ENCODE results near the gene CLPTM1L.
"Not testable (repeated sequence)": the region's sequence is repeated elsewhere in the genome, so short reads cannot be mapped to it uniquely, and the experiment has no call there.

The CLPTM1L gene

DNA sequence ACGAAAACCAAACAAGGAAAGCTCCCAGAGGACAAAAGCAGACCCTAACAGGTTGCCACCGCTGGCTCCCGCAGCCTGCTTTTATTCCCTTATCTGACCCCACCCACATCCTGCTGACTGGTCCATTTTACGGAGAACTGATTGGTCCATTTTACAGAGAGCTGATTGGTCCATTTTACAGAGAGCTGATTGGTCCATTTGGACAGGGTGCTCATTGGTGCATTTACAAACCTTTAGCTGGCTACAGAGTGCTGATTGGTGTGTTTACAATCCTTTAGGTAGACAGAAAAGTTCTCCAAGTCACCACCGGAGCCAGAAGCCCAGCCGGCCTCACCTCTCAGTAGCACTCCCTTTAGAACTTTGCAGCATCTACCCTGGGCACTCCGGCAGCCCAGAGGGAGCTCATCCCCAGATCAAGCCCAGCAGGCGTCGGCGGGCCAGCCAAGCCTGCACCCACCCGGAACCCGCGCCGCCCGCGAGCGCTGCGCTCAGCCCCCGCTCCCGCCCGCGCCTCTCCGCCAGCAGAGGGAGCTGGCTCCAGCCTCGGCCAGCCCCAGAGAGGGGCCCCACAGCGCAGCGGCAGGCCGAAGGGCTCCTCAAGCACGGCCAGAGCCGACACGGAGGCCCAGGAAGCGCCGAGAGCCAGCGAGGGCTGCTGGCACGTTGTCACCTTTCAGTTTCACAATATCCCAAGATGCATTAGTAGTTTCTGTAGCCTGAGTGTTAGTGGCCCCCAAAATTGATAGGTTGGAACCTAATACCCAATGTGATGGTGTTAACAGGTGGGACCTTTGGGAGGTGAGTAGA, 35.3 kb upstream of the CLPTM1L start:
- DNase-seq, result no peak

DNA sequence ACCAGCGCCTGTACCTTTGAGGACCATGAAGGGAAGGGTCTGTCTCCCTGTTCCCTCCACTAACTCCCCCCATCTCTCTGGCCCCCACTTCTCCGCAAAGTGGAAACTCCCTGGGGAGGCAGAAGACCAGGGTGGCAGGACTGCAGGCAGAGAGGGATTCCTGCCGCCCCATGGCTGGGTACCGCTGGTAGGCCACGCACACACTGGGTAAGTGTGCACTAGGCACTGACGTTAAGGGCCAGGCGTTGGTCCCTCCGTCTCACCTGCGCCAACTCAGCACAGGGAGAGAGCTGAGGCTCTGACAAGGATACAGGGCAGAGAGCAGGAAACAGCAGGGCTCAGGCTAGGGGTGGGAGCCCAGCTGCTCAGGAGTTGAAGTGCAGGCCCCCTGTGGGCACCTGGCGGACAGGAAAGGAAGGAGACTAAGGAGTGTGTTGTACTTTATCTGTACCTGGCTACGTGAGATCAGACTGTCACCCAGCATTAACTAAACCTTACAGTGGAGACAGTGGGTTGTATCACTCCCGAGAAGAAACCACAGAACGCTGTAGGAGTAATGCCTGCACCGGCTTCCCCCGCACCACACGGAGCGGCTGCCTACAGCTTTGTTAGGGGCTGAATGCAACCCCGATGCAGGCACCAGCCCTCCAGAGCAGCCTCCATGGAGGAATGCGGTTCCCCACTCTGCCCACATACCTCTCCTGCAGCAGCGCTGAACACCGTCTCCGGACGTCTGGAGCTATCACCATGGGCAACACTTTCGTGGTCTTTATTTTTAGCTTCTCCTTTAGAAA, 34.2 kb upstream of the CLPTM1L start:
- DNase-seq, result no peak

DNA sequence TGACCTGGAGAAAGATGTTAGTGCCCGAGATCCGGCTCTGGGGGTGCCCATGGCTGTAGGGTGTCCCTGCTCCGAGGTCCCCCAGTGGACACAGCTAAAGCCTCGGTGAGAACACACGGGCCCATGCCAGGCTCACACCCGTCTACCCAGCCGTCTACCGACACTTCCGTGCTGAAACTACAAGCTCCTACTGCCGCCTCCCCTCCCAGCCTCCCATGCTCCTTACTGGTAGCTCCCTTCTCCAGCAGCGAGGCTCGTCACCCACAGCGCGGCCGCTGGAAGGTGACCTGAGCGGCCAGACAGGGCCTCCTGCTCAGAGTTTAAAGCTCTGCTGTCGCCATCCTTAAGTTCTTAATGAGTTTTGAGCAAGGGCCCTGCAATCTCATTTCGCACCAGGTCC, 33.2 kb upstream of the CLPTM1L start:
- no peak for DNase-seq

DNA sequence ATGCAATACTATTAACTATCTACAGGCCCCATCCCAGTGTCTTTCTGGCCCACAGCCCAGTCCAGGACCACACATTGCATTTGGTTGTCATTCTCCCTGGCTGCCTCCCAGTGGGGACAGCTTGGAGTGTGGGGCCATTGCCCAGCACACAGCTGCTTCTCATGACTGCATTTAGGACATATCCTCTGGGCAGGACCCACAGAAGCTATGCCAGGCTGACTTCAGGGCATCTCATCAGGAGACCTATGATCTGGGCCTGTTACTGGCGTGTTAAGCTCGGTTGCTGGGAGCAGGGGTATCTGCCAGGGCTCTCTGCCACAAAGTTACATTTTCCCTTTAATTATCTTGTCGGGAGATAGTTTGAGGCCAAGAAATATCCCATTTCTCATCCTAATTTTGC, 32.1 kb upstream of the CLPTM1L start:
- no peak for DNase-seq

DNA sequence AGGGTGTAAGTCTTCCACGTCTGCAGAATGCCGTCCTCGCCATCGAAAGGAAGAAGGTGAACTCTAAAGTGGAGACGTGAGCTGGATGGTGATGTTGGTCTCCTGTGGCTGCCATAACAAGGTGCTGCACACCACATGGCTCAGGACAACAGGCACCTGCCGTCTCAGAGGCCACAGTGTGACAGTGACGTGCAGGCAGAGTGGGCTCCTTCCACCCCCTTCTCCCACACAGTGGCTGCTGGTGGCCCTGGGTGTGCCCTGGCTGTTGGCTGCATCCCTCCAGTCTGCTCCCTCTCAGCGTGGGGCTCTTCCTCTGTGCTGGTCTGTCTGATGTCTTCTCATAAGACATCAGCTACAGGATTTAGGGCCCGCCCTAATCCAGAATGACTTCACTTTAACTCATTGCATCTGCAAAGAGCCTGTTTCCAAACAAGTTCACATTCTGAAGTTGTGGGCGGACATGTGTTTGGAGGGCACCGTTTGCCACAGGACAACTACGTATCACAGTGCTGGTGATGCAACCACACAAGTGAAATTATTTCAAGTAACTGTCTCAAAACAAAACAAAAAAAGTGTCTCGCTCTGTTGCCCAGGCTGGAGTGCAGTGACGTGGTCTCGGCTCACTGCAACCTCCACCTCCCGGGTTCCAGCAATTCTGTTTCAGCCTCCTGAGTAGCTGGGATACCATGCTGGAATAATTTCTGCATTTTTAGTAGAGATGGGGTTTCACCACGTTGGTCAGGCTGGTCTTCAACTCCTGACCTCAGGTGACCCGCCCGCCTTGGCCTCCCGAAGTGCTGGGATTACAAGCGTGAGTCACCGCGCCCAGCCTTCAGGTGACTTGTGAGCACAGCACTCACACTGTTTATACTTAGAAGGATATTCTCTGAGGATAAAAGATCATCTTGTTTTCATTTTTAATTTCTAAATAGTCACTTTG, 31.2 kb upstream of the CLPTM1L start:
- no peak for DNase-seq

DNA sequence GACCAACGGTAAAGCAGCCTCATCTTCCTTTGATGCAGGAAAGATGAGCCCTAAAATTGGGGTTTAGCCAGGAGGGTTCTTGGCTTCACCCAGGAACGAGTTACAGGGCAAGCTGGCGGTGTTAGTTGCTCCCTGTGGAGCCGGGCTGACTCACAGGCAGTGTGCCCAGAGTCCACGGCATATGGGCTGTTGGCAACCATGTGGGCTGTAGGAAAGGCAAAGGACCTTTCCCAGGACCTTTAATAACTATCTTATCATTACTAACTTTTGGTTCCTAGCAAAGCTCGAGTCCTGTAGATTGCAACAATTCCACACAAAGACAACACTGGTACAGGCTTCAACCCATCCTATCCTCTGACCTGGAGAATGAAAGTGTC, 29.8 kb upstream of the CLPTM1L start:
- DNase-seq, result no peak

DNA sequence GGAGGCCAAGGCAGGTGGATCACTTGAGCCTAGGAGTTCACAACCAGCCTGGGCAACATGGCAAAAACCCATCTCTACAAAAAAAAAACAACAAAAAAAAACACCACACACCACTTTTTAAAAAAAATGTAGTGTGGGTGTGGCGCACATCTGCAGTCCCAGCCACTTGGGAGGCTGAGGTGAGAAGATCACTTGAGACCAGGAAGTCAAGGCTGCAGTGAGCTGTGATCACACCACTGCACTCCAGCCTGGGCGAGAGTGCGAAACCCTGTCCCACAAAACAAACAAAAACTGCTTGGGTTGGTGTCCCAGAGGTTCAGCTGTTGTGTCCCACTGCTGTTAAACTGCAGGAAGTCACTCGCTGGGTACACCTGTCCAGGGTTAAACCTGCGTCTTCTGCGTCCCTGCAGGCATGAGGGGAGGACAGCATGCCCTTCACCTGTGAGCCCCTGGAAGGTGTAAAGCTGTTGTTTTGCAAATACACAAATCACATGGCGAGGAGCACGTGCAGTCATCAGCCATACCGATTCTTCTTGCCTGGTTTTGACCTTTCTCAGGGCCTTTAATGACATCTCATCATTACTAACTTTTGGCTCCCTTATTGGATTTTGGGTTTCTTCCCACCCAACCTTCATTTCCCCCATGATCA, 29.3 kb upstream of the CLPTM1L start:
- DNase-seq, result no peak

DNA sequence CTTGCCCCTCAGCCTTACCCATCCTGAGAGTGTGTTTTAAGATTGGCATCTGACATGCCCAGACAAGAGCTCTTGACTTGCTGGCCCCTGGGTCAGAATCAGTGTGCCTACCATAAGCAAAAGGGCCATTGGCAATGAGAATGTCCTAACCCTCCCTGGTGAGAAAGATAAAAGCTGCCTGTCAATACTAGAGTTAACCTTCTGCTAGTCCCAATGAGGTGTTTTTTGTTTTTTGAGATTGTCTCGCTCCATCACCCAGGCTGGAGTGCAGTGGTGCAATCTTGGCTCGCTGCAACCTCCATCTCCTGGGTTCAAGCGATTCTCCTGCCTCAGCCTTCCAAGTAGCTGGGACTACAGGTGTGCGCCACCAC, 27.1 kb upstream of the CLPTM1L start:
- not testable (repeated sequence) for DNase-seq

DNA sequence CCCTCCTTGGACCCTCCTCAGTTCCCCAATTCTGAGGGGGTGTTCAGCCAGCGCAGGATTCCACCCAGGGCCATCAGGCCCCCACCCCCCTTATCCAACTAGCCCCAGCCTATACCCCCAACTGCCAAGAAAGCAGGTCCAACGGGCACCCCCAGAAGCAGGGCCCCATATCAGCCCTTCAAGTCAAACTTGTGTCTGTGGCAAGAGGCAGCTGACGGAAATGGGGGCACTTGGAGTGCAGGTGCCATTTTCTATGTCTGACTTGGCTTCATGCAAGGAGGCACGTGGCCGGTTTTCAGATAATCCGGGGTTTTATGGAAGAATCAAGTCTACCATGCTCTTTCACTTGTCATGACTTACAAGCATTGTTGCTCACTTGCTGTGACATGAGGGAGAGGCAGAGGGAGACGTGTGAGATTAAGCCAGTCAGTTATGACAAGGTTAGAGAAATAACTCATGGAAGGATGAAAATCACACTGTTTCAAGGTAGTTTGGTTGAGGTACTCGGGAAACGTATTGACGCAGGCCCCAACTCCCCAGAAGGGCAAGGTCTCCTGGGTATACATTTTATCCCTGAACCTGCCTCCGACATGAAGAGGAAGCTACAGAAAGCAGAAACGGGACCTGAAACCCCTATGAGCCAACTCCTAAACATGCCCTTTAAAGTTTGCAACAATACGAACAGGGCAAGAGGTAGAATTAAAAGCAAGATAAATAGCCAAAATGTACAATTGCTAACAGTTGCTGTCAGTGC, 26.5 kb upstream of the CLPTM1L start:
- no peak for DNase-seq

DNA sequence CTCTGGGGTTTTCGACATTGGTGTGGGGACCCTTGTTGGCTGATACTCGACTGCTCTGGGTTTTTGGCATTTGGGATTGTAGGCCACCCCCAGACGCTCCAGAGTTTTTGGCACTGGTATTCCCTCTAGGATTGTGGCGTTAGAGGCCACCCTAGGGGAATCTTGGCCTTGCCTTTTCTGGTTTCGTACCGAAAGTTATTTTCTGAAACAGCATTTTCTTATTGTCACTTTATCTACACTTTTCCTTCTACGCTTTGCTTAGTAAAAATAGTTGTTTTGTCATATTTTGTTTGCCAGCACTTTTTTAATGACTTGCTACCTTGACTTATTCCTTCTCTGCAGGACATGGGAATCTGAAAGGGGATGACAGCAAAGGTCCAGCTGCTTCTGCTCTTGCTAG, 25.1 kb upstream of the CLPTM1L start:
- no peak for DNase-seq

DNA sequence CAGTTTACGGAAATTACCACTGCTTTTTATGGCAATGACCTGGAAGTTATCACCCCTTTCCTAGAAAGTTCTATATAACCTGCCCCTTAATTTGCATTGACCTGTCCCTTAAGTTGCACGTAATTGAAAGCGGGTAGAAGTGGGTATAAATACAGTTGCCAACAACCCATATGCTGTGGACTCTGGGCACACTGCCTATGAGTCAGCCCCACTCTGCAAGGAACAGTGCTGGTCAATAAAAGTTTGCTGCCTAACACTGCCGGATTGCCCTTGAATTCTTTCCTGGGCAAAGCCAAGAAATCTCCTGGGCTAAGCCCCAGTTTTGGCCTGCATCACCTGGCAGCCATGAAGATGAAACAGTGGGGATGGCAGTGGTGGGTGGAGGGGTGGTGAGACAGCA, 23.9 kb upstream of the CLPTM1L start:
- DNase-seq, result no peak

DNA sequence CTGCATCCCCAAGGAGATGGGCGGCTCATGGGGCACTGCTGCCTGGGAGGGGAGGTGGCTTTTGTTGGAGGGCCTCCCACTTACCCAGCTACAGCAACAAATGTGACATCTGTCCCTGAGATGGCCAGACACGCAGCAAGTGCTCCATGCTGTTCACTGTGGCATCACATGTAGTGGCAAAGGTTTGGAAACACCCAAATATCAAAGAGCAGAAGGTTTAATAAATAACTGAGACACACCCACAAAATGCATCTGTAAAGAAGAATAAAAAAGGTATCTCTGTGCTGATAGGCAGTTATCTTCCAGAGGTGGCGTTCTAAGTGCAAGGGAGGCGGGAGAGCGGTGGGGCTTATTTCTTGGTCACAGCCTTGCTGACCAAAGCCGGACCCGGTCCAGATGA, 23.3 kb upstream of the CLPTM1L start:
- no peak for DNase-seq

DNA sequence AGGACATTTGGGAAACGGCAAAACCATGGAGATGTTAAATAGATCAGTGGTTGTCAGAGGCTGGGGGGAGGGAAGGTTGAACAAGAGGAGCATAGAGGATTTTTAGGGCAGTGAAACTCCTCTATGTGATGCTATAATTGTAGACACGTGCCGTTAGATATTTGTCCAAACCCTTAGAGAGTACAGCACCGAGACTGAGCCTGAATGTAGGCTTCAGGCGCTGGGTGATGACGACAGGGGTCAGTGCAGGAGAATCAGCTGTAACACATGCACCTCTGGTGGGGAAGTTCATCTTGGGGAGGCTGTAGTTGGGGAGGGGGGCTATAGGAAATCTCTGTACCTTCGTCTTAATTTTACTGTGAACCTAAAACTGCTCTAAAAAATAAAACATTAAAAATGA, 22.2 kb upstream of the CLPTM1L start:
- DNase-seq, result no peak

DNA sequence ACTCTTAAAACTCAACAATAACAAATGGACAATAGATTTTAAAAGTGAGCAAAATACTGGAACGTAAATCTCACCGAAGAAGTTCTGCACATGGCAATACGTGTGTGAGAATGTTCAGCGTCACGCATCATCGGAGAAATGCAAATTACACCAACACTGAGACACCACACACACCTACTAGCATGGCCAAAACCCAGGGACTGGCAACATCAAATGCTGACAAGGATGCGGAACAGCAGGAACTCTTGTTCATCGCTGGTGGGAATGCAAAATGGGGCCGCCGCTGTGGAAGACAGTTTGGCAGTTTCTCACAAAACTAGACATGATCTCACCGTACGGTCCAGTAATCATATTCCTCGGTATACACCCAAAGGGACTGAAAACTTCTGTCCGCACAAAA, 21.6 kb upstream of the CLPTM1L start:
- no peak for DNase-seq

DNA sequence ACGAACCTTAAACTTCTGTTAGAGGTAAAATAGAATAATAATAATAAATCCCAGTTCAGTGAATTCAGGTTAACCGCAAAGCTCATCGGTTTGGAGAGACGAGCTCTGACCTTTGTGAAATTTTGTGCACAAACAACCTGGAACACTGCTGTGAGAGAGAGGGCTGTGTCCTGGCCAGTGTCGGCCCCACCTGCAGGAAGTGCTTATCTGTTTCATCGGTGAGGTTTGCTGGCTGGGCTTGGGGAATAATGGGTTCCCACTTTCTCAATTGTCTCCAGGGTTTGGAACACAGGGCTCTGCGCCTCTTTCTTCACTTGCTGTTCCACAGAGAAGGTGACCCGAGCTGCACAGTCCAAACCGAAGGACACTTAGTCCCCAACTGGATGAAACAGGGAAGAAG, 19.3 kb upstream of the CLPTM1L start:
- DNase-seq, result no peak

DNA sequence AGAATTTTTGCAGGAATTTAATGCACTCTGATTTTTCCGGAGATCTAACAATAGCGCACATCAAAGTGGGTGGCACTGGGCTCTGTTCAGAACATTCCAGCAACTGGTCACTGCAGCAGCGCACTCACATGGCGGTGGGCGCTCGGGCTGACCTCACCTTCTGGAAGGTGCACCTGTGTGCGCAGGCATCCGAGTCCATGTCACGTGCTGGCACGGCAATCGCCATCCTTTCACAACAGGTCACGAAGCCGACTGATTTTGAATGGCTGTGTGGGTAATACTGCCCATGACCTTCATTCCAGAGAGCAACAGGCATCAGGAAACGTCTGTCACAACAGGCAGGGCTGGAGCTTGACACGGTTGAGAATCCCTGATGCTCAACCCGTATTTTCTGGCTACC, 18.7 kb upstream of the CLPTM1L start:
- no peak for DNase-seq

DNA sequence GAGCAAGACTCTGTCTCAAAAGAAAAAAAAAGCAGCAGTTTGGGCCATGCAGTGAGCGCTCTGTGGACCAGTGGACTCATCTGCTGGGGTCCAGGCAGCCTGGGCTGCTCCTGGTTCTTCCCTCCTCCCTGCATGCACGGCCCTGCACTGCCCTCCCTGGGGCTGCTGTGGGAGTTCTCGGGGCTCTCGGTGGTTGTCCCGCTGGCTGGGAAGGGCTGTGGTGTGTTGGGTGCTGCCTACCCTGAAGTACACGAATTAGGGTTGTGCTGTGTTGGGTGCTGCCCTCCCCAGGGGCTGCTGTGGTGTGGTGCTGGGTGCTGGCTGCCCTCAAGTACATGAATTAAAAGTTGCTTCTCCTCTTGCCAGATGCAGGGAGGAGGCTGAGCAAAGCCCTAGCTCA, 18.3 kb upstream of the CLPTM1L start:
- DNase-seq, result no peak

DNA sequence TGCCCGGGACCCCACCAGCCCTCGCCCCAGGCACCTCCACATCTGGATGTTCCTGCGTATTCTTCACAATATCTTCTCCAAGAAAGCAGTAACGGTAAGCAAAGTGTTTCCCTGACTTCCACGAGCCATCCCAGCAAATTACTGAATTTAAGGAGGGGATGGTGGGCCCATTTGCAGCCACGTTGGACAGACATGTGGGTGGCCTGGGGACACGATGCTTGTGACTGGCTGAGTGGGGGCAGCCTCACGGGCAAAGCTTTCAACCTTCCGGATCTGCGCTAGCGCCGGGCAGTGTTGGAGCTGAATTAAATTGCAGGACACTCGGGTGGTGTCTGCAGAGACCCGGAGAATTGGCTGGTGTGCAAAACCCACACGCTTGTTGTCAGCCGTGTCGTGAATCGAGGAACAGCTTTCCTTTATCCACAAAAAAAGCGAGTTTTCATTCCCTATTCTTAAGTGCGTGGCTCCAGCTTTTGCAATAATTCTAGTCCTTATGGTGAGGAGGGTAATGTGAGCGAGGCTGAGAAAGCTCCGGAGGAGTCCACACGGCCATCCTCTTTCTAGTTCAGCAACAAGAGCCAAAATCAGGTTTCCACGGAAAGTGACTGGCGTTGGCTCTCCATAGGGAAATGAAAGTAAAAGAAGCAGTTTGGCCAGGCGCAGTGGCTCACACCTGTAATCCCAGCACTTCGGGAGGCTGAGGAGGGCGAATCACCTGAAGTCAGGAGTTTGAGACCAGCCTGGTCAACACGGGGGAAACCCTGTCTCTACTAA, 17.5 kb upstream of the CLPTM1L start:
- DNase-seq, result no peak

DNA sequence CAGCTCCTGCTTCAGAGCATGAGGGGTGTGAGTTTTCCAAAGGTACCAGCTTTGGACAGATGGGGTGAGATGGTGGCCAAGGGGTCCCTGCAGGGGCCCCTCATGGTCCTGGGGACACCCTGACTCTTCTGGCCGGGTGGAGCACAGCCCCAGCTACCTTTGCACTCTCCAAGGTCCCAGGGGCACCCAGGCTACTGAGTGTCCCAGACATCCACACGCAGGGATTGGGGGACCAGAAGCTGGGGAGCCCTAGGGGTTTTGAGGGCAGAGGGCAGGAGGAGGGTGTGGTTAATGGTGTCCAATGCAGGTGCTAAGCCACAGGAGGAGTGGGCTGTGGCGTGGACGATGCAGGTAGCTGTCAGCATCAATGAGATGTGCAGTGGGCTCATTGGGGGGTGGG, 16.0 kb upstream of the CLPTM1L start:
- no peak for DNase-seq

DNA sequence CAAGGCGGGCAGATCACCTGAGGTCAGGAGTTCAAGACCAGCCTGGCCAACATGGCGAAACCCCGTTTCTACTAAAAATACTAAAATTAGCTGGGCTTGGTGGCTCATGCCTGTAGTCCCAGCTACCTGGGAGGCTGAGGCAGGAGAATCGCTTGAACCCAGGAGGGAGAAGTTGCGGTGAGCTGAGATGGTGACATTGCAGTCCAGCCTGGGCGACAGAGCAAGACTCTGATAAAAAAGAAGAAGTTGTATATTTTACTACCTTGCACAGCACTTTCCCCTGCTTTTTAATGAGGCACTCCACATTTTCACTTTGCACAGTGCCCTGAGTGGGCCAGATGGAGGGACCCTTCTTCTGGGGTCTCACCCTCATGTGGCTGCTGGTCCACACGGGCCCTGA, 15.5 kb upstream of the CLPTM1L start:
- not testable (repeated sequence) for DNase-seq

DNA sequence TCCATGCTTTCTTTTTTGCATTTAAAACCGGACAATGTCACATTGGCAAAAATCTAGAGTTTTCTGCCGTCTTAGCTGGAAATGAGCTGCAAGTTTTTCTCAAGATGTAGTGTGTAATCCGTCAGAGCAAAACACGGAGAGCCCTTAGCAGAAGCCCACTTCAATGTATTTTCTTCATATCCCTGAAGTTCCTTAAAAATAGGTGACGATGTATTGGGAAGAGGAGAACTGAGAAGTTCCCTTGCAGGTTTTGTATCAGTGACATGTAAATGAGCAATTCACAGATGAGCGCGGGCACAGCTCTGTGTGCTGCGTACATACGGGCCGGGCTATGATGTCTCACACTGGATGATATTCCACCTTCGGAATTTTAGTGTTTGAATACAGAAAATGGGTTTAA, 14.8 kb upstream of the CLPTM1L start:
- no peak for DNase-seq
